HG02938 (cell line): ENCODE results near the gene NPY4R.
"Not testable (repeated sequence)": the region's sequence is repeated elsewhere in the genome, so short reads cannot be mapped to it uniquely, and the experiment has no call there.

Experiments
- ATAC-seq: cut with Tn5 transposase; IDR thresholded peaks from one replicate; pipeline ENCODE4 v1.9.1; 2021; ENCODE audit warnings: mild to moderate bottlenecking, moderate library complexity; ENCODE audit not compliant: unreplicated experiment

NPY4R gene

GRCh38 chr10:46457071-46457470, 8.7 kb downstream of the NPY4R start:
- not testable (repeated sequence) for ATAC-seq

DNA sequence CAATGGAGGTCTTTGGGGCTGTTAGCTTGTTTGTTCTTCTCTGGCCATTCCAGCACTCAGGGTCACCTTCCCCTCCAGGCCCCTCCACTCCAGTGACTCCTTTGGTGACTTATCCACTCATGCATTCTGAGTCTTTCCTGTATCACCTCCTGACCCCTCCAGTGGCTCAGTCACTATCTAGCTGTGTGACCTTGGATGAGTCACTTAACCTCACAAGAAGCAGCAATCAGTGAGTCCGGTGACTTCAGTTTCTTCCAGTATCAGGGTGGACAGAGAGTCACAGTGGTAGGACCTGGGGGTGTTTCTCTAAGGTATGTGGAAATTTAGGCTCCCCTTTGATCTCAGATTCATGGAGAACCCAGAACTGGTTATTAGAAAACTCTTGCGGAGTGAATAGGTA, 9.8 kb downstream of the NPY4R start:
- not testable (repeated sequence) for ATAC-seq

DNA sequence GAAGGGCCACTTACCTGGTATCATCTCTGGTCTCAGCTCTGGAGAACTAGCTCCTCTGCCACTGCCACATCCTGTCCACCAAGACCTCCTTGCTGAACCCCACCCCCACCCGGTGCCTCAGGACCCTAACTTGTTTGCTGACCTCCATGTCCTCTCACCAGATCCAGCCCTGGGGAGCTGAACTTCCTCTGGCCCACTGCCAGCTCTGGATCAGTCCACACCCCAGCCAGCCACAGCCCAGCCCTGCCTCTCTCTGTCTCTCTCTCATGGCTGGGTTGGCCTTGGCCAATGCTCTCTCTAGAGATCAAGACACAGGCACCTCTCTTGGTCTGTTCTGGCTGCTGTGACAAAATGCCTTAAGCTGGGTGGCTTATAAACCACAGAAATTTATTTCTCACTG, 14.4 kb downstream of the NPY4R start:
- not testable (repeated sequence) for ATAC-seq

- not testable (repeated sequence) for ATAC-seq
Measured at GRCh38 chr10:46450829-46451228, 14.9 kb downstream of the NPY4R start.

DNA sequence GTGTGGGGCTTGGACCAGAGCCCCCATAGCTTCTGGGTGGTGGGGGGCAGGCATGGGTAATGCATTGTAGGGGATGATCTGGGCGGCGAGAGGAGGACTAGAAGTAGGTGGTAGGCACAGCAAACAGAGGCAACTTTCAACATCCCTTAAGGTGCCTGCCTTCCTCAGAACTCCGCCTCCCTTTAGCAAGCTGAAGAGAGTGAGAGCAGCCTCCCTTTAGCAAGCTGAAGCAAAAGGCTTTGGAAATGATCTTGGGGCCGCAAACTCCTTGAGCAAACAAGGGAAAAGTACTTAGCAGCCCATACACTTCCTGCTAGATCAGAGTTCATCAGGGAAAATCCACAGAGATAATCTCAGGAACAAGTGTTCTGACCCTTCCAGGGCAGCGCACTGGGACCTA, 18.3 kb downstream of the NPY4R start:
- ATAC-seq, result not testable (repeated sequence)

DNA sequence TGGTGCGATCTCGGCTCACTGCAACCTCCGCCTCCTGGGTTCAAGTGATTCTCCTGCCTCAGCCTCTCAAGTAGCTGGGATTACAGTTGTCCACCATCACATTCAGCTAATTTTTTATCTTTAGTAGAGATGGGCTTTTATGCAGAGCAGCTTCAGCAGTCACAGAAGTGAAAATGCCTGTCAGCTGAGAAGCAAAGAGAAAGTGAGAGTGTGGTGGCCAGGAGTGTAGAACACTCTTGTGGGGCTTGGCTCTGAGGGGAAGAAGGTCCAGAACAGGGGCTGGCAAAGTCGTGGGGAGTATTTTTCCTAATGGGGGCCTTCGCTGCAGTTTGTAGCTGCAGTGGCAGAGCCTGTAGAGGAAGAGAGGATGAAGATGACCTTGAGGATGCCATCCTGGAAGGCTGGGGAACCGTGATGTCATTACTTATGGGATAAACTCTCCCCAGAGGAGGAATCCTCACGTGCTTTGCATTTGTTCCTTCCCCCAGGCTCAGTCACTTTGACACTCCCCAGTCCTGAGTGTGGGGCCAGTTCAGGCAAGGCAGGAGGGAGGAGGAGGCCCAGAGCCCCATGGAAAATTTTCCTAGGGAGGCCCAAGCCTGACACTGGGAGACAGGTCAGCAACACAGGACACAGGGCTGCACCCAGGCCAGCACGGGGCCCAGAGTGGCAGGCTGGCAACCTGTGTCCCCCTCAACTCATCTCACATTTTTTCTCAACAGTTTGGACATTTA, 20.2 kb downstream of the NPY4R start:
- not testable (repeated sequence) for ATAC-seq

DNA sequence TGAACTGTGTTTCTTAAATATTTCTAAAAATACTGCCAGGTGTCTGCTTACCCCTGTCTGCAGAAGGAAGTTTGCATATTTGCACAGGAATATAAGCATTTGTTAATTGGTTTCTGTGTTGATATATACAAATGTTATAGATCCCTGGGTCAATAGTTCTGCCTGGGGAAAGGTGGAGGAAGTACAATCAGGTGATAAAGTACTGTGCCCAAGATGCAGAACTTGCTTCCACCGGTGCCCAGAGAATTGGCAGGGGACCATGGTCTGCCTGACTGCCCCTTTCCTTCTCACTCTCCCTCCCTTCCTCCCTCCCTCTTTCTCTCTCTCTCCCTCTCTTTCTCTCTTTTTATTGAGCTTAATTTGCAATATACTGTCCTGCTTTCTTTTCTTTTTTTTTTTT, 22.3 kb downstream of the NPY4R start:
- not testable (repeated sequence) for ATAC-seq

DNA sequence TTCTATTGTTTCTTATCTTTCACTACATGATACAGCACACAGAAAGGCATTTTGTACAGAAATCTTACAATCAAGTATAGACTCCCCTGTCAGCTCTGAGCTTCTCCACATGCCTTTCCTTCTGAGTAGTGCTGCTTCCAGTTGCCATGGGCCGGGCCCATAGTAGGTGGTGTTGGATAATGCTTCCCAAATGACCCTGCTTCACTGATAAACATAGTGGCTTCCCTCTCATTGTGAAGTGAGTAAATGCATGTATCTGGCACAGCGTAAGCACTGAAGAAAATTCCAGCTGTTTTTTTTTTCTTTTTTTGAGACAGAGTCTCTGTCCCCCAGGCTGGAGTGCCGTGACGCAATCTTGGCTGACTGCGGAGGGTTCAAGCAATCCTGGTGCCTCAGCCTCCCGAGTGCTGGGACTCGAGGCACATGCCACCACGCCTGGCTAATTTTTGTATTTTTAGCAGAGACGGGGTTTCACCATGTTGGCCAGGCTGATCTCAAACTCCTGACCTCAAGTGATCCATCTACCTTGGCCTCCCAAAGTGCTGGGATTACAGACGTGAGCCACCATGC, 23.0 kb downstream of the NPY4R start:
- ATAC-seq, result not testable (repeated sequence)

- not testable (repeated sequence) for ATAC-seq
Measured at GRCh38 chr10:46441837-46442278, 23.9 kb downstream of the NPY4R start.

- ATAC-seq, result not testable (repeated sequence)
Measured at GRCh38 chr10:46440942-46441341, 24.8 kb downstream of the NPY4R start.

DNA sequence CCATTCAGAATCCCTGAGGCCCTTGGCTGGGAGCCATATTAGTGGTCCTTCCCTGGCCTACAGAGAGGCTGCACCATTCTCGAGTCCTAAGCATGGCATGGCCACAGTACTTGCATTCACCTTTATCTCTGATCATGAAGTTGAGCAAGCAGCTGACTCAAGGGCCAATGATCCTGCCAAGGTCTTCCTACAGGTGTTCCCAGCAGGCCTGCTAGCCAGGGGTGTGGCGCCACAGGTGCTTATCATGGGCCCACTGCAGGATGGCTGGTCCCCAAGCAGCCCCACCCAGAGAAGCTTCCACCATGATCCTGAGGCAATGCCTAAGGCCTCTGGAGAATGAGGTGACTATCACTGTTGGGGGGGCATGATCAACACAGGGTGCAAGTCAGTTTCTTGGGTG, 42.2 kb downstream of the NPY4R start:
- not testable (repeated sequence) for ATAC-seq

DNA sequence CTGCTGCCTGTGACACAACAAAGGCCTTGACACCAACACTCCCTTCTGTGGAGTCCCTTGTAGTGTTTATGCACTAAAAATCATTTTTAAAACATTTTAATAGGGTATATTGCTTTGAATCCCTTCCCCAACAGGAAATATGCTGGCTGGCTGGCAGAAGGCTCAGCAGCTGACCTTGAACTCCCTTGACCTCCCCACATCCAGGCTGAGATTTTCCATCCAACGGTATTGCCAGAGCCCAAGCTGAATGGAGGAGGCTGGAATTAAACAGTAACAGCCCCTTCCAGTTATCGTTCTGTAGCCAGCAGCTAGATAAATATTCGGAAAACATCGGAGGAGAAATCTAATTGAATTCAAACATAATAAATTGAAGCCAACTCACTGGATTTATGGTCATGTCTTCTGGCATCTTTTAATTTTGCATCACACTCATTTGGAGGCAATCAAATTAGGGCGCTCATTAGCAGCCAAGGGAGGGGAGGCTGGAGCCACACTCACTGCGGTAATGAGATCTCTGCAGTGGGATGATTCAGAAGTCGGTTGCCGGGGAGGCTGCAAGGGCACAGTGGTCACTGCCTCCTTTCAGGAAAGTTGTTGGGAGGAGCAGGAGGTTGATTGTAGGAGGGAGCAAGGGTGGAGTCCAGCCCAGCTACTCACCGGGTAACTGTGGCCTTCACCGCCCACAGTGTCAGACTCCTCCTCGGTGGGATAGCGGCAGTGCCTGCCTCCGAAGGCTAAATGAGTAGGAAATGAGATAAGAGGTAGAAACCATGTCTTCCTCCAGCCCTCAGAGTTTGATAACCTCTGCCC, 46.0 kb downstream of the NPY4R start:
- not testable (repeated sequence) for ATAC-seq

- ATAC-seq, result not testable (repeated sequence)
Measured at GRCh38 chr10:46418283-46418682, 47.5 kb downstream of the NPY4R start.

DNA sequence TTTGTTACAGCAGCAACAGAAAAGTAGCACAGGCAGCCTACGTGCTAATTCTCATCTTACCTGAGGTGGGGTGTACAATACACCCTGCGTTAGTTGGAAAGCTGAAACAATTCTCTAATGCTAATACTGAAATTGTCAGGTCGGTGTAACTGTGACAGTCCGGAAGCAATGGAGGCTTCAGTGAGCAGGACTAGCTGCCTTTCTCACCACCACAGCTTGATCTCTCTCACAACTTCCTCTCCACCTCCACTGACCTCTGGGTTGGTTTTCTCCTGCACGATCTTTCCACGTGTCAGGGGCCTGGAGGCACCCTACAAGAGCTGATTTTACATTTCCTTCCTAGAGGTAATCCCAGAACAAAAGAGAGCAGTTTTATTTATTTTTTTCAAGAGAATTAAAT, 50.5 kb downstream of the NPY4R start:
- ATAC-seq, result not testable (repeated sequence)

DNA sequence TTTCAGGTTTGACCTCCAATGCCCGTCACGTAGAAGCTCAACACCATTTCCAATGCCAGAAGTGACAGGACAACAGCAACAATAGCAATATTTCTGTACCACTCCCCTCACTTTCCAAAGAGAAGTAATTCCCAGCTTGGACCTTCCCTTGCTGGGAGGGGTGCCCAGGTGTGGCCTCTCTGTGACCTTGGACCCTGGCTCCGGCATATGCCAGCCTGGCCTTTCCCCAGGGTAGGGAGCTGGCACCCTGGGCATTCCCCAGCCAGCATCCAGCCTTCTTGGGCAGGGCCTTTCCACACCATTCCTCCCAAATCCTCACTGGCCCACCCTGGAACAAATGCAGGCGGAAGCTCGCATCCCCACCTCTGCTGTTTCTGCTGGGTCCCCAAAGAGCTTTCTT, 53.1 kb downstream of the NPY4R start:
- ATAC-seq, result not testable (repeated sequence)

DNA sequence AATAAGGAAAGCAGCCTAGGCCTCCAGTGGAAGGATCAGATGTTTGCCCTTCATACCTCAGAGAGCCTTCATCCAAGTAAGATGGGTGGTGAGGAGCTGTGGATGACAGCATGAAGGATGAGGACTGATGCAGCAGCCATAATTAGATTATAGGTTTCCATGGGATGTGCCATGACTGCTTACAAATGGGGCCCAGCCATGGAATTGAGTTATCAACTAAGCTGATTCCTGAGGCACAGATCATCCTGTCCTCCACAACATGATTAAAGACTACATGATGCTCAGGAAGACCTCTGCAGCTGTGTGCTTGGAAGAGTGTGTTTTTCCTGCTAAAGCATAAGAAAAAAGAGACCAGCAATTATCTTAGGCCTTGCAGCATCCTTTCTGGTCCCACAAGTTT, 54.6 kb downstream of the NPY4R start:
- not testable (repeated sequence) for ATAC-seq
